H1 (cell line): ENCODE data around the gene ZMPSTE24. TPM values are rescaled to one million over a fixed set of nuclear protein-coding genes. Genes with fewer than 3 reads are reported as not detected.
"Not testable (repeated sequence)": the region's sequence is repeated elsewhere in the genome, so short reads cannot be mapped to it uniquely, and the experiment has no call there.

Source experiments
- CTCF ChIA-PET: fragments of 300-600 bp; sonication (Branson Sonifier 250); formaldehyde crosslinking; loops from one replicate; lab custom pipeline; 2021; ENCODE audit not compliant: partially characterized antibody; lab: Charles Lee
- POLR2A ChIA-PET: fragments of 300-600 bp; sonication (Branson Sonifier 250); formaldehyde crosslinking; loops from one replicate; lab custom pipeline; 2021; ENCODE audit warnings: inconsistent platforms; ENCODE audit not compliant: partially characterized antibody; lab: Charles Lee
- DNase-seq, 2 experiments: peaks; one replicate each; pipeline versions ENCODE4 v3.0.0 to v3.0.0-alpha.2; 2010 to 2022; ENCODE audit warnings: low spot score in 2 of 2, low read depth in 1 of 2, mixed read lengths in 1 of 2
- FAIRE-seq: peaks from 2 replicates; lab custom pipeline; 2011; peaks lifted over from hg19 to GRCh38; lab: Jason Lieb, UNC
- H2AFZ ChIP-seq: 2 replicates; pipeline ENCODE4 v1.8.1; 2012; ENCODE audit warnings: low read length, inconsistent platforms
- H2AK5ac ChIP-seq: 2 replicates; pipeline ENCODE4 v1.6.1; 2013; ENCODE audit warnings: low read depth, low read length
- H2BK120ac ChIP-seq: replicated peaks from 2 replicates; pipeline ENCODE3; 2013; ENCODE audit warnings: low read depth, low read length, inconsistent platforms
- H2BK12ac ChIP-seq: 2 replicates; pipeline ENCODE4 v1.6.1; 2013; ENCODE audit warnings: low read depth, low read length
- H2BK15ac ChIP-seq: 2 replicates; pipeline ENCODE4 v1.6.1; 2013; ENCODE audit warnings: low read length
- H2BK20ac ChIP-seq: 2 replicates; pipeline ENCODE4 v1.6.1; 2013; ENCODE audit warnings: low read length
- H2BK5ac ChIP-seq: 2 replicates; pipeline ENCODE4 v1.6.1; 2013; ENCODE audit warnings: low read depth, low read length
- H3K14ac ChIP-seq: 2 replicates; pipeline ENCODE4 v1.6.1; 2013; ENCODE audit warnings: inconsistent platforms; ENCODE audit not compliant: insufficient read length
- H3K18ac ChIP-seq: 2 replicates; pipeline ENCODE4 v1.6.1; 2013; ENCODE audit warnings: low read length; ENCODE audit errors: extremely low read depth
- H3K23ac ChIP-seq: 2 replicates; pipeline ENCODE4 v1.6.1; 2013; ENCODE audit warnings: inconsistent platforms; ENCODE audit not compliant: insufficient read length
- H3K23me2 ChIP-seq: 2 replicates; pipeline ENCODE4 v1.6.1; 2013; ENCODE audit warnings: low read depth, low read length
- H3K27ac ChIP-seq: 2 replicates; pipeline ENCODE4 v1.6.1; 2011; ENCODE audit warnings: low read depth, low read length, inconsistent platforms
- H3K27me3 ChIP-seq, 4 experiments: replicated peaks in 1 of 4; 1 replicate in 1 of 4; 2 replicates in 3 of 4; pipeline versions ENCODE4 v1.6.1 to v1.8.1; 2011 to 2013; ENCODE audit warnings: low read length in 3 of 4, mild to moderate bottlenecking in 3 of 4, inconsistent platforms in 2 of 4, mixed read lengths in 2 of 4, moderate library complexity in 1 of 4; ENCODE audit not compliant: control insufficient read depth in 3 of 4, insufficient read depth in 3 of 4; ENCODE audit errors: extremely low read depth in 1 of 4
- H3K36me3 ChIP-seq, 4 experiments: 2 replicates each; pipeline versions ENCODE4 v1.6.1 to v1.8.1; 2011 to 2013; ENCODE audit warnings: mild to moderate bottlenecking in 4 of 4, low read length in 3 of 4, moderate library complexity in 2 of 4, control low read depth in 1 of 4, inconsistent platforms in 1 of 4; ENCODE audit not compliant: insufficient read depth in 4 of 4, control insufficient read depth in 2 of 4
- H3K4ac ChIP-seq: replicated peaks from 2 replicates; pipeline ENCODE3; 2013; ENCODE audit warnings: low read length, low read depth, mixed read lengths, inconsistent platforms; ENCODE audit not compliant: insufficient read length
- H3K4me1 ChIP-seq, 4 experiments: replicated peaks in 1 of 4; 1 replicate in 1 of 4; 2 replicates in 3 of 4; pipeline versions ENCODE4 v1.6.1 to v1.8.1; 2011 to 2013; ENCODE audit warnings: low read length in 3 of 4, inconsistent platforms in 2 of 4, mixed read lengths in 1 of 4; ENCODE audit not compliant: insufficient read depth in 4 of 4, control insufficient read depth in 3 of 4
- H3K4me2 ChIP-seq, 2 experiments: 2 replicates each; pipeline versions ENCODE4 v1.6.1 to v1.8.1; 2011 to 2013; ENCODE audit warnings: low read depth in 2 of 2, low read length in 2 of 2, control low read depth in 1 of 2, inconsistent platforms in 1 of 2, mild to moderate bottlenecking in 1 of 2; ENCODE audit not compliant: insufficient read depth in 1 of 2
- H3K4me3 ChIP-seq, 4 experiments: fragments of 200-600, 300-600 bp in 1 of 4; sonication (generic), shearing (Covaris generic), sonication (Bioruptor Twin) in 1 of 4; 2 replicates each; pipeline versions ENCODE4 v1.5.1 to v1.8.1; 2011 to 2016; ENCODE audit warnings: low read length in 4 of 4, low read depth in 3 of 4, control low read depth in 2 of 4, inconsistent platforms in 2 of 4, mild to moderate bottlenecking in 2 of 4, mixed read lengths in 1 of 4, moderate library complexity in 1 of 4; ENCODE audit not compliant: insufficient read depth in 2 of 4; ENCODE audit errors: extremely low read depth in 1 of 4
- H3K56ac ChIP-seq: replicated peaks from 2 replicates; pipeline ENCODE3; 2013; ENCODE audit warnings: low read depth, mild to moderate bottlenecking, mixed read lengths, low read length, inconsistent platforms; ENCODE audit not compliant: insufficient read length
- H3K79me1 ChIP-seq: 2 replicates; pipeline ENCODE4 v1.6.1; 2013; ENCODE audit warnings: low read depth, low read length, control low read depth
- H3K79me2 ChIP-seq, 2 experiments: 2 replicates each; pipeline versions ENCODE4 v1.6.1 to v1.8.1; 2012 to 2013; ENCODE audit warnings: low read length in 2 of 2, mild to moderate bottlenecking in 2 of 2, inconsistent platforms in 1 of 2; ENCODE audit not compliant: insufficient read depth in 2 of 2, control insufficient read depth in 1 of 2
- H3K9ac ChIP-seq, 4 experiments: replicated peaks in 1 of 4; 1 replicate in 1 of 4; 2 replicates in 3 of 4; pipeline versions ENCODE4 v1.6.1 to v1.8.1; 2011 to 2013; ENCODE audit warnings: low read depth in 3 of 4, low read length in 3 of 4, control low read depth in 2 of 4, mild to moderate bottlenecking in 2 of 4, moderate library complexity in 2 of 4, inconsistent platforms in 1 of 4; ENCODE audit errors: extremely low read depth in 1 of 4
- H3K9me3 ChIP-seq, 2 experiments: 2 replicates each; pipeline versions ENCODE4 v1.6.1 to v1.8.1; 2012 to 2013; ENCODE audit warnings: mild to moderate bottlenecking in 2 of 2, moderate library complexity in 2 of 2, control low read depth in 1 of 2, inconsistent platforms in 1 of 2, low read depth in 1 of 2, low read length in 1 of 2, mixed read lengths in 1 of 2; ENCODE audit not compliant: insufficient read depth in 2 of 2
- H4K20me1 ChIP-seq, 2 experiments: replicated peaks in 1 of 2; 2 replicates each; pipeline versions ENCODE3 to v1.8.1; 2011 to 2013; ENCODE audit warnings: inconsistent platforms in 2 of 2, low read length in 2 of 2, mild to moderate bottlenecking in 1 of 2; ENCODE audit not compliant: insufficient read depth in 2 of 2, control insufficient read depth in 1 of 2
- H4K5ac ChIP-seq: 2 replicates; pipeline ENCODE4 v1.6.1; 2013; ENCODE audit warnings: low read length, low read depth, mixed read lengths, inconsistent platforms; ENCODE audit not compliant: insufficient read length
- H4K8ac ChIP-seq: 2 replicates; pipeline ENCODE4 v1.8.0; 2013; ENCODE audit warnings: mild to moderate bottlenecking, moderate library complexity, low read length, inconsistent platforms; ENCODE audit not compliant: insufficient read depth; ENCODE audit errors: extremely low read depth
- H4K91ac ChIP-seq: replicated peaks from 2 replicates; pipeline ENCODE3; 2013; ENCODE audit warnings: low read length, mixed read lengths, inconsistent platforms; ENCODE audit not compliant: insufficient read length
- CBX5 ChIP-seq: fragments of 300-800, 300-1000 bp; sonication (generic); IDR thresholded peaks from 2 replicates; pipeline ENCODE4 v1.7.1; 2016; ENCODE audit warnings: antibody characterized with exemption, low read length, low read depth
- CEBPB ChIP-seq: IDR thresholded peaks from 2 replicates; pipeline ENCODE4 v1.6.1; 2012; ENCODE audit warnings: low read depth, low read length
- GABPA ChIP-seq: IDR thresholded peaks from 2 replicates; pipeline ENCODE4 v1.6.1; 2011; ENCODE audit warnings: mild to moderate bottlenecking, low read length, moderate library complexity, borderline replicate concordance; ENCODE audit not compliant: insufficient read depth
- JUN ChIP-seq: IDR thresholded peaks from 2 replicates; pipeline ENCODE4 v1.6.1; 2011; ENCODE audit warnings: low read depth, mild to moderate bottlenecking, improper control_type of control experiment, low read length
- MAFK ChIP-seq: IDR thresholded peaks from 2 replicates; pipeline ENCODE4 v1.6.1; 2012; ENCODE audit warnings: low read depth, mild to moderate bottlenecking, improper control_type of control experiment, low read length
- RBBP5 ChIP-seq: IDR thresholded peaks from 2 replicates; pipeline ENCODE4 v1.7.1; 2012; ENCODE audit warnings: low read depth, mild to moderate bottlenecking, inconsistent platforms, low read length, moderate library complexity, borderline replicate concordance
- SIX5 ChIP-seq: IDR thresholded peaks from 2 replicates; pipeline ENCODE4 v1.6.1; 2011; ENCODE audit warnings: mild to moderate bottlenecking, low read depth, low read length
- WGBS, 2 experiments: shearing (Covaris generic) in 1 of 2; methylation state at CpG; one replicate each; pipeline versions ENCODE4 v1.1.6 to v1.1.7; 2013 to 2015; ENCODE audit warnings: low lambda C conversion rate in 2 of 2, mixed read lengths in 2 of 2, inconsistent platforms in 1 of 2, low coverage in 1 of 2, missing lambda C conversion rate in 1 of 2; ENCODE audit not compliant: insufficient replicate concordance in 2 of 2, insufficient coverage in 1 of 2, insufficient read length in 1 of 2; ENCODE audit errors: extremely low coverage in 1 of 2, missing lambda C conversion rate in 1 of 2; 5-methylcytosine and 5-hydroxymethylcytosine counted together
- polyA plus RNA-seq, 7 experiments: library from polyadenylated mRNA; depleted of rRNA in 3 of 7; stranded (reverse) in 5 of 7; unstranded in 2 of 7; fragments of >200 nt in 5 of 7; fragments of 200-250 nt in 2 of 7; gene quantifications; 1 replicate in 5 of 7; 2 replicates in 1 of 7; 4 replicates in 1 of 7; pipeline versions ENCODE4 v1.2.1 to v1.2.3, GENCODE V29; 2011 to 2013; ENCODE audit warnings: missing spikeins in 2 of 7, mixed read lengths in 2 of 7
- total RNA-seq: library from RNA; stranded (reverse); fragmentation: NEBNext Ultra II Directional; extraction: Animal tissue kit (Norgen Biotek cat#: 25700); gene quantifications from 2 replicates; pipeline ENCODE4 v1.2.1, GENCODE V29; 2021

Gene ZMPSTE24
- total and polyA plus RNA-seq, 2 of the 8 experiments (the other 6 are each of a cell fraction or from before 2014, with no cell fraction given), result 12.7 to 42.9 TPM

GRCh38 chr1:40318970-40319621 is 61.1 kb downstream of the ZMPSTE24 start (continued):
- no peak for TF ChIP-seq SIX5
- TF ChIP-seq CBX5, result no peak
- TF ChIP-seq CEBPB, result no peak
- no peak for TF ChIP-seq GABPA
- TF ChIP-seq MAFK, result no peak
- no peak for TF ChIP-seq RBBP5
- TF ChIP-seq JUN, result no peak

- 50% methylated on average over 1 of the region's 1 CpG; no CpG with 5 or more reads in 1 of the 2 experiments for WGBS, 2 experiments
- H3K36me3 ChIP-seq, H2AK5ac ChIP-seq, H3K79me2 ChIP-seq, H4K91ac ChIP-seq, H2BK5ac ChIP-seq, DNase-seq, H3K23ac ChIP-seq, H3K56ac ChIP-seq, H3K4me1 ChIP-seq, H3K9me3 ChIP-seq, H3K79me1 ChIP-seq, H3K4ac ChIP-seq, H4K5ac ChIP-seq, H3K4me2 ChIP-seq, H4K8ac ChIP-seq, H3K23me2 ChIP-seq, H3K14ac ChIP-seq, H3K27ac ChIP-seq, POLR2A ChIA-PET, H3K27me3 ChIP-seq, H2BK120ac ChIP-seq, H3K9ac ChIP-seq, H4K20me1 ChIP-seq, H2AFZ ChIP-seq, H3K4me3 ChIP-seq, H3K18ac ChIP-seq, H2BK12ac ChIP-seq, H2BK20ac ChIP-seq, H2BK15ac ChIP-seq, FAIRE-seq: not testable (repeated sequence)
- CTCF ChIA-PET, result interaction anchor here (0.8 to 12.6 kb wide), 2 partner anchors 14 to 73 kb away, joined by 4 to 144 read pairs; partner anchors contain the start of gene COL9A2
Measured at GRCh38 chr1:40331403-40331802, 73.4 kb downstream of the ZMPSTE24 start.
